GM19043 (cell line): ENCODE data around the gene MCF2L.
"Not testable (repeated sequence)": the region's sequence is repeated elsewhere in the genome, so short reads cannot be mapped to it uniquely, and the experiment has no call there.

Experiments
- ATAC-seq: cut with Tn5 transposase; IDR thresholded peaks from one replicate; pipeline ENCODE4 v1.9.1; 2021; ENCODE audit warnings: low read depth; ENCODE audit not compliant: unreplicated experiment

The MCF2L gene

DNA sequence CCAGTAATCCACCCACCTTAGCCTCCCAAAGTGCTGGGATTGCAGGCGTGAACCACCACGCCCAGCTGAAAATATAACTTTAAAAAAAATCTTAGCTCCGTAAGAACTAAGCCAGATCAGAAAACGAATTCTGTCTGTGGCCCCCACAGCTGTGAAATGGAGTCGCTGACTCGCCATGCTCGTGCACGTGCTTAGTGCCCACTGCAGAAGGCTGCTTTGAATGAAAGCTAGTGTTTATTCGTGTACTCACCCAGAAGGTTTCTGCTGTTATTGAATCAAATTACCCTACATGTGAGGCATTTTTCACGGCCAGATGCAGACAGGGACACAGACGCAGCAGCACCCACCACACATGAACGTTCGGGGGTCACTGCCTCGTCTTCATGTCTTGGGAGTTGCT, 74.9 kb downstream of the MCF2L start:
- no peak for ATAC-seq

DNA sequence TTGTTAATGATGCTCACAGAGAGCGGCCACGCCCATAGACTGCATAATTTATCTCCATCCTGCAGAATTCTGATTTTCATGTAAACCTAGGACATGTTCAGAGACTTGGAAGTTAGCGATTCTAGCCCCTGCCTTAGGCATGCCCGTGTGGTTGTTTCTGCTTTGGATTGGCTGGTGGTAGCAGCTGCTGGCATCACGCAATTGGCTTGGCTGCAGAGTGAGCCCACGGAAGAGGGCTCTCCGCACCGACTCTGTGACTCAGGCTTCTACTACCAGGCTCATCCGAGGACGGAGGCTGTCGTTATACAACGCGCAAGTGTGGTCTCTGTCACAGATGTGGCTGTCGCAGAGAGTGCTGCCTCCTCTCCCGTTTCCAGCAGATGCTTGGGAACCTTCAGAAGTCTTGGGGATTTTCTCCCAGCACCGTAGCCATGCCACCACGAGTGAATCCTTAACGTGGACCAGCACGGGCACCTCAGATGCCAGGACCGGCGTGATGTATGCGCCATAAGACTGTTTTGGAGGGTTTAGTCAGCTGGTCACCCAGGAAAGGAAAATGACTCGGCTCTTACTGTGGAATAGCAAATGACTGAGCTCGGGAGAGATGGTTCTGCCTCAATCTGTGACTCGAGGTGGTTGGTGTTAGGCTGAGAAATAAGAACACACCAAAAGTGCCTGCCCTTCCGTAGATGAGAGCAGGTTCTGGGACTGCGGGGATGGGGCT, 75.5 kb downstream of the MCF2L start:
- no peak for ATAC-seq

DNA sequence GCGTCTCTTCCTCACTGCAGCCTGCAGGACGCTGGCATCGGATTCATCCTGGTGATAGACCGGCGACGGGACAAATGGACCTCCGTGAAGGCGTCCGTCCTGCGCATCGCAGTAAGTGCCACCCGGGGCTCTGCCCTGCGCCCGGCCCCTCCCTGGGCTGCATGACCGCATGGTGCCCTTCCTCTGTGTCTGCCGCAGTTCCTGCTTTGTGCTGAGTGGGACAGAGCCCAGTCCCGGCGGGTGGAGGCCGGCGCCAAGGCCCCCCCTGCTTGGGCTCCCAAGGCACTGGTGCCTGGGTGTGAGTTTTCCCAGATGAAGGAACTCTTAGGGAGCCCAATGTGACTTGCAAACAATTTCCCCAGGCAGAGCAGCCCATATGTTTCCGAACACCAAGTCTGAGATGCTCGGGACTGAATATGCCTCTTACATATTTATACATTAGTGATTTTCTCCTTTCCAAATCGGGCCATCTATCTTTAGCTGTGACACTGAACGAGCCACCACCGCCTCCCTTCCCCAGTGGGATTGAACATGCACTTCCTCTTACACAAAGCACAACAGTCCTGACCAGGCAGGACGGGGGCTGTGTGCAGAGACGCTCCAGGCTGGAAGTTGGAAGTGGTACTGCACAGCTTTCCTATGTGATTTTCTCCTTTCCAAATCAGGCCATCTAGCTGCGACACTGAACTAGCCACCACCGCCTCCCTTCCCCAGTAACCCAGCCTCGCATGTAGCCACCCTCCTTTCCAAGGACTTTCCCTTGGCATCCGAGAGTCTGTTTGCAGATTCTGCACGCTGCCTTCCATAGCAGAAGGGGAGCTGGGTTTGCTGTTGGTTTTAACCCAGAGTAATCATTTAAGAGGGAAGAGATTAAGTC, 76.5 kb downstream of the MCF2L start:
- ATAC-seq = no peak

DNA sequence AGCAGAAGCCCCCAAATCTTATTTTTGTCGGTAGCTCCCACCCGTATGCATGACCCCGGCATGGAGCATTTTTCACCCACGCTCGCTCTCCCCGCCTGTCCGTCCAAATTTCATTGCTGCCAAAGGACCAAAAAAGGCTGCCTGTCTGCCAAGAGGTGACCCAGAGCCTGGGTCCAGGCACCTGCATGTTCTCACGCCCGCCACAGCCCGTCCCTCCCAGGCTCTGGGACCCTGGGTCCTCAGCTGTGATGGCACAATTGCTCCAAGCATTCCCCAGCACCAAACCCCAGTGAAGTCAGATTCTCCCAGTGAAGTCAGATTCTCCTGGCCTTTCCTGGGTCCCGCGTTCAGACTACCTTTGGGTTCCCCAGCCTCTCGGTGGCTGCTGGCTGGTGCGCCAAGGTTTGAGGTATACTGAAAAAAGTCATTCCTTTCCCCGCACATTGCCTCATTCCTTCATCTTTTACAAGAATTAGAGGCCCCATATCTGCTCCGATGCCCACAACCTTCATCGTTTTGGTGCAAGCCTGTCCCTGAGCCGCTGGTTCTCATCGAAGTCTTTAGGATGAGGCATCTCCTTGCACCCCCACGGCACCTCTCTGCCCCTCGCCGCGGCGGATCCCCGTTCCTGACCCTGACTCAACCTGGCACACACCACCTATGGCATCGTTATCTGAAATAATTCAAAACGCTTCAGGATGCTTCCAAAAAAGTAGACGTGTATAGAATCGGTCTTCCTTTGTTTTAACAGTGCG, 77.3 kb downstream of the MCF2L start:
- no peak for ATAC-seq

DNA sequence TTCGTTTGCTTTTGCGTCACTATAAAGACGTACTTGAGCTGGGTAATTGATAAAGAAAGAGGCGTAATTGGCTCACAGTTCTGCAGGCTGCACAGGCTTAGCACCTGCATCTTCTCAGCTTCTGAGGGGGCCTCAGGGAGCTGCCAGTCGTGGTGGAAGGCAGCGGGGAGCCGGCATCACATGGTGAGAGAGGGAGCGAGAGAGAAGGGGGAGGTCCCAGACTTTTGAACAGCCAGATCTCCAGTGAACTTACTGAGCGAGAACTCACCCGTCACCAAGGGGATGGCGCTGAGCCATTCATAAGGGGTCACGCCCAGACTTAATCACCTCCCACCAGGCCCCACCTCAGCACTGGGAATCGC, 77.8 kb downstream of the MCF2L start:
- ATAC-seq = no peak

DNA sequence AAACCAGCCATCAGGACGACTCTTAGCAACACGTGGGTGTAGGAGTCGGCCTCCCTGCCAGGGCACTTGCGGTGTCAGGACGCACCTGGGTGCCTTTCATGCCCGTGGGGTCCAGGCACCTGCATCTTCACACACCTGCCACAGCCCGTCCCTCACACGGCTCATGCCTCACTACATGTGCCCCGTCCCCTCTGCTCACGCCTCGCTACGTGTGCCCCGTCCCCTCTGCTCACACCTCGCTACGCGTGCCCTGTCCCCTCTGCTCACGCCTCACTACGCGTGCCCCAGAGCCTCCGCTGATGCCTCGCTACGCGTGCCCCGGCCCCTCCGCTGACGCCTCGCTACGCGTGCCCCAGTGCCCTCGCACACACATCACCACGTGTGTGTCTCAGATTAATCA, 78.6 kb downstream of the MCF2L start:
- no peak for ATAC-seq

DNA sequence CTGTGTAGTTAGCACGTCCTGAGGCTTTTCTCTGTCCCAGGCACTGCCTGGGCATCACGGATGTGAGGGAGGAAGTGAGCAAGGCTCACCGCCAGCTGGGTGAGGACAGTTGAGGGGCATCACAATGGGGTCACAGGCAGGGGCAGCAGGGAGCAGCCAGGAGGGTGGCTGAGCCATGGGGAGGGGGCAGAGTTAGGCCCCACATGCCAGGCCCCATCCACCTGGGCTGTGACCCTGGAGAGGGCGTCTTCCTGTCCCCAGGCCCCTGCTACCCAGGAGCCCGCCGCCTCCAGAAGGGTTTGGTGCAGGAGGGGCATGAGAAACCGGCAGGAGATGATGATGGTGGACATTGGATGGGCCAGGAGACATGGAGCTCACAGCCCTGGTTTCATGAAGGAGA, 79.8 kb downstream of the MCF2L start:
- ATAC-seq = no peak

DNA sequence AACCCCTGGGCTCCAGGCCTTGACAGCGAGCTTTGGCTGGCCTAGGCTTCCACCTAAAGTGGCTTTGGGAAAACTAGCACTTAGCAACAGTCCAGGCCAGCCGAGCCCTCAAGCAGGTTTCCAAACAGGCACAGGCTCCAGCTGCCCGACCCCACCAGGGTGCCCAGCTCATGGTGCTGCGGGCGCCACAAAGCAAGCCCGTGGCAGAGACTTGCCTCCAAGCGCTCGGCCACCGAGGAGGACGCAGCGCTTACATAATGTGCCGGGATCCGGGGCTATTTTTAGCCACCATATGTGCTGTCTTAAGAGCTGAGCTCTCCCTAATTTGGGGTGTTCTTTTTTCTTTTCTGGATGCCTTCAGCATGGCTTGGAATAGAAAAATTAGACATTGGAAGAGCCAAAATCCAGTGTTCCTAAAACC, 80.5 kb downstream of the MCF2L start:
- no peak for ATAC-seq

DNA sequence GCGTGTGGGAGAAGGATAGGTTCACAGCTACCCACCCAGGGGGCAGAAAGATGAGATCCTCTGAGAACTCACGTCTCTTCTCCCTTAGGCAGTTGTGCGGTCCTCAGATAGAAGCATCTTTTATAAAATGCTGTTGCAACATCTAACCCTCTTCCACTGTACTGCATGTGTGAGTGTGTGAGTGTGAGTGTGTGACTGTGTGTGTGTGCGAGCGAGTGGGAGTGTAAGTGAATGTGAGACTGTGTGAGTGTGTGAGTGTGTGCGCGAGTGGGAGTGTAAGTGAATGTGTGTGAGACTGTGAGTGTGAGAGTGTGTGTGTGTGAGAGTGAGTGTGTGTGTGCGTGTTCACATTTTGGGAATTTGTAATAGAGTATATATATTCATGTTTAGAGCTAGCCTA, 81.0 kb downstream of the MCF2L start:
- ATAC-seq = no peak

DNA sequence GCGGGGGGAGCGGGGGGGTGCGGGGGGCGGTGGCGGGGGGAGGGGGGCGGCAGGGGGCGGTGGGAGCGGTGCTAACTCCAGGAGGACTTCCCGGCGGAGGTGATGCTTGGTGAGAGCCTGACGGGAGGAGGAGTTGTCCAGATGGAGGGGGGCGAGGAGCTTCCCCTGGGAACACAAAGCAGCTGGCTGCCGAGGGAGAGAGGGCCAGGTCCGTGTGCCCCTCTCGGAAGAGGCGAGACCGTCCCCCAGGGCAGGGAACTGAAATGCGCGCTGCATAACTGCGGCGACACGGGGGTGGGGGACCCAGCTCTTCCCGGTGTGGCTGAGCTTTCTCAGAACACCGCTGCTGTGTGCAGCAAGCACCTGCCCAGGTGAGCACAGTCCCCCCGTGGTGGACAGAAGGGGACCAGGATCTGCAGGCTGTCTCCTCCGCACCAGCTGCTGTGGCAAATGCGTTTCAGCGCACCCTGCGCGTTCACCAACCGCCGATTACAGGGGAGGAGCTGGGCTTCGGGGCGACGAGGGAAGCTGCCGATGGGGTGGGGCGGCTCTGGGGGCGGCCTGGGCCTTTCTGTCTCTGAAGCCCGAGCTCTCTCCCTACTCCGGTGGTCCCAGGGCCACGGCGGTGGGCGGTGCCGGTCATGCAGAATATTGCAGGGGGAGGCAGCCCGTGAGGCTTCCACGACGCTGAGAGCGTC, 81.9 kb downstream of the MCF2L start:
- no peak for ATAC-seq

DNA sequence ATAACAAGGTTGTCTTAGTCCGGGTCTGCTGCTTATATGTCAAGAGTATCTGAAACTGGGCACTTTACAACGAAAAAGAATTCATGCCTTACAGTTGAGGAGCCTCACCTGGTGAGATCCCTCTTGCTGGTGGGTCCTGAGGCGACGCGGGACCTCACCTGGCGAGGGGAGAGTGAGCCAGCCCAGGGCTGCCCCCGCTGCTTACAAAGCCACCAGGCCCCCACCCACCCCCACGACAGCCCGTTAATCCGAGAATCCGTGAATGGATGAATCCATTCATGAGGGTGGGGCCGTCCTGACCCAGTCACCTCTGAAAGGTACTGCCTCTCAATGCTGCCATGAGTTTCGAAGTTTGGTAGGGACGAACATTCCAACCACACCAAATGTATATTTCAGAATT, 82.6 kb downstream of the MCF2L start:
- ATAC-seq = no peak

DNA sequence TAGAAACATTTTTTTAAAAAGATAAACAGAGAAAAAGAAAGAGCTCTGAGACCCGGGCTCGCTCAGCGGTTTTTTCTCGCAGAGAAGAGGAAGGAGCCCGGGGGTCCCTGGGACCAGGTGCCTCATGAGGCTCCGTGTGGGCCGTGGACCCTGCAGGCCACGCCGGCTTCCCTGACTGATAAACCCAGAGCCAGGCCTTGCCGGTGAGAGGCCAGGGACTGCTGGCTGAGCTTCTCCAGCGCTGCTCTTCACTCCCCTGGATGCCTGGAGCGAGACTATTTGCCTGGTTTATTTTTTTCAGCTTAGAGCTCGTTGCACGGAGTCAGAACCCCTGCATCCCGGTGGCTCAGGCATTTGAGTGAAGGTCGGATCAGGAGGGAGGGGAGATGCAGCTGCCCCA, 83.2 kb downstream of the MCF2L start:
- no peak for ATAC-seq

DNA sequence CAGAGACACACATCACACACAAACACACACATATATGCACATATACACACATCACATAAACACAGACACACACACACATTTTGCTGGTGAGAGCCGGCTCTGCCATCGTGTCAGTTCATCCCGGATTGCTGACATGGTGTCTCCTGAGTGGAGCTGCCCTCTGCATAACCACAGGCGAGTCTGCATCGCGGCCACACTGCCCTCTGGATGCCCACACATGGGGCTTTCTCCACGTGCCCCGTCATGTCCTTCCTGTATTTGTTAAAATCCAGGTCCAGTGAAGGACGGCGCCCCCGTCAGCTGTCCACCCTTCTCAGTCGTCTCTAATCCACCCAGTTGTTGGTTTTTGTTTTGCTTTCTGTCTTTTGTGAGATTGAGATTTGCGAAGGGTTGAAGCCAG, 84.0 kb downstream of the MCF2L start:
- ATAC-seq = no peak

DNA sequence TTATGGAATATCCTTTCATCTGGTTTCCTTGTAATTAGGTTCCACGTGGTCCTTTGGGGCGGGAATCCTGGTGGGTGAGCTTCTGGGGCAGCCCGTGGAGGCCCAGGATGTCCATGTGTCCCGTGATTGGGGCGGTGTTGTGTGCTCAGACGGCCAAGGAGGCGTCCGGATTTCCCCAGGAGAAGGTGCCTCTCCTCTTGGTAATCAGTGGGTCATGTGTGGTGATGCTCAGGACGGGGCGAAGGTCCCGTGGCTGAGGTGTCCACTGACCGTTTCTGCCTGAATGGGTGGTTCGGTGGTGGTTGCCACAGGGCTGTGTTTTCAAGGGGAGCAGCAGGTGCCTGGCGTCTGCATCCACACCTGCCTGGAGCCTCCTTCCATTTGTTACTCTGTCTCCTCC, 84.4 kb downstream of the MCF2L start:
- no peak for ATAC-seq

DNA sequence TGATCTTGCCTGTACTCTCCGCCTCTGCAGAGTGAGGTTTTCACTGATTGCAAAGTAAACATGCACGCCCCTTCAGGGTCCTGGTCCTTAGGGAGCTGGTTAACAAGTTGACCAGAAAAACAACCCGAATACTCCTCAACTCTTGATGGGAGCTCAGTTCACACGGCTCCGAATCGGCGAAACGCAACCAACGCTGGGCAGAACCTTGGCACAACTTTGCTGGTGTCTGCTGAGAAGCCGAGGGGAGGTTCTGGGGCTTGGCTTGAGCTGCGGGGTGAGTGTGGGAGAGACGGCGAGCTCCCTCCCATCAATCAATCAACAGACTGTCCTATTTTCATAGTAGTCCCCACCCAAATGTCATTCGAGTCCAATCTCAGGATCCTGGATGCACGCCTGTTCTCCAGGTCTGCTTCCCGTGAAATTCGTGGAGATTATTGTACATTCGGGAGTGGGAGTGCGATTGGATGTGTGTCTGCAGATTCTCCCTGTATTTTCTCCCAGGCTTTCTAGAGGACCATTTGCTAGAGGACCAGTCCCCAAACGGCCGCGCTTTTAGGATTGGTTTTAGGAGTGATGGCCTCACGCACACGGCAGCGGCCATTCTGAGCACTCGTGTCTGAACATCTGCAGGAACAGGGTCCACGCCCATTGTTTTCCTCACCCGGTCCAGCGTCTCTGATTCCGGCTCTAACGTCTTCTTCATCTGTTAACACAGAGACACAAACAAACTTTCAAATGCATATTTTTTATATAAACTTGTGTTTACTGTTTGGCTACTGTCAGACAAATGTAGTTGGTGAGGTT, 85.0 kb downstream of the MCF2L start:
- ATAC-seq = no peak

DNA sequence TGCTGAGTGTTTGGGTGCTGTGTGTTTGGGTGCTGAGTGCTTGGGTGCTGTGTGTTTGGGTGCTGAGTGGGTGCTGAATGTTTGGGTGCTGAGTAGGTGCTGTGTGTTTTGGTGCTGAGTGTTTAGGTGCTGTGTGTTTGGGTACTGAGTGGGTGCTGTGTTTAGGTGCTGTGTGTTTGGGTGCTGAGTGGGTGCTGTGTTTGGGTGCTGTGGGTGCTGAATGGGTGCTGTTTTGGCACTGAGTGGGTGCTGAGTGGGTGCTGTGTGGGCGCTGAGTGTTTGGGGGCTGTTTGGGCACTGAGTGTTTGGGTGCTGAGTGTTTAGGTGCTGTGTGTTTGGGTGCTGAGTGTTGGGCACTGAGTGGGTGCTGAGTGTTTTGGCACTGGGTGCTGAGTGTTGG, 88.1 kb downstream of the MCF2L start:
- no peak for ATAC-seq

DNA sequence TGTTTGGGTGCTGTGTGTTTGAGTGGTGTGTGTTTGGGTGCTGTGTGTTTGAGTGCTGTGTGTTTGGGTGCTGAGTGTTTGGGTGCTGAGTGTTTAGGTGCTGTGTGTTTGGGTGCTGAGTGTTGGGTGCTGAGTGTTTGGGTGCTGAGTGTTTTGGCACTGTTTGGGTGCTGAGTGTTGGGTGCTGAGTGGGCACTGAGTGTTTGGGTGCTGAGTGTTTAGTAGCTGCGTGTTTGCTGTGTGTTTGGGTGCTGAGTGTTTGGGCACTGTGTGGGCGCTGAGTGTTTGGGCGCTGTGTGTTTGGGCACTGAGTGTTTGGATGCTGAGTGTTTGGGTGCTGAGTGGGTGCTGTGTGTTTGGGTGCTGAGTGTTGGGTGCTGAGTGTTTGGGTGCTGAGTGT, 88.5 kb downstream of the MCF2L start:
- not testable (repeated sequence) for ATAC-seq

DNA sequence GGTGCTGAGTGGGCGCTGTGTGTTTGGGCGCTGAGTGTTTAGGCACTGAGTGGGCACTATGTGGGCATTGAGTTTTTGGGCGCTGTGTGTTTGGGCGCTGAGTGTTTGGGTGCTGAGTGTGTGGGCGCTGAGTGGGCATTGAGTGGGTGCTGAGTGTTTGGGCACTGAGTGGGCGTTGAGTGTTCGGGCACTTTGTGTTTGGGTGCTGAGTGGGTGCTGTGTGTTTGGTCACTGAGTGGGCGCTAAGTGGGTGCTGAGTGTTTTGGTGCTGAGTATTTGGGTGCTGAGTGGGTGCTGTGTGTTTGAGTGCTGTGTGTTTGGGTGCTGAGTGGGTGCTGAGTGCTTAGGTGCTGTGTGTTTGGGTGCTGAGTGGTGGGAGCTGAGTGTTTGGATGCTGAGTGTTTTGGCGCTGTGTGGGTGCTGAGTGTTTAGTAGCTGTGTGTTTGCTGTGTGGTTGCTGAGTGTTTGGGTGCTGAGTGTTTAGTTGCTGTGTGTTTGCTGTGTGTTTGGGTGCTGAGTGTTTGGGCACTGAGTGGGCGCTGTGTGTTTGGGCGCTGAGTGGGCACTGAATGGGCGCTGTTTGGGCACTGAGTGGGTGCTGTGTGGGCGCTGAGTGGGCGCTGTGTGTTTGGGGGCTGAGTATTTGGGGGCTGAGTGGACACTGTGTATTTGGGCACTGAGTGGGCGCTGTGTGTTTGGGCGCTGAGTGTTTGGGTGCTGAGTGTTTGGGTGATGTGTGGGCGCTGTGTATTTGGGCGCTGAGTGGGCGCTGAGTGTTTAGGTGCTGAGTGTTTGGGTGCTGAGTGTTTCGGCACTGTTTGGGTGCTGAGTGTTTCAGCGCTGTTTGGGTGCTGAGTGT, 89.3 kb downstream of the MCF2L start:
- ATAC-seq = no peak
